Ecto neural progenitor cell (in vitro differentiated cells): Measurements from ENCODE around the gene CCR3.

Source experiments
- DNase-seq: peaks from one replicate; pipeline ENCODE4 v3.0.0-alpha.2; 2018; ENCODE audit warnings: low spot score

Gene CCR3

DNA sequence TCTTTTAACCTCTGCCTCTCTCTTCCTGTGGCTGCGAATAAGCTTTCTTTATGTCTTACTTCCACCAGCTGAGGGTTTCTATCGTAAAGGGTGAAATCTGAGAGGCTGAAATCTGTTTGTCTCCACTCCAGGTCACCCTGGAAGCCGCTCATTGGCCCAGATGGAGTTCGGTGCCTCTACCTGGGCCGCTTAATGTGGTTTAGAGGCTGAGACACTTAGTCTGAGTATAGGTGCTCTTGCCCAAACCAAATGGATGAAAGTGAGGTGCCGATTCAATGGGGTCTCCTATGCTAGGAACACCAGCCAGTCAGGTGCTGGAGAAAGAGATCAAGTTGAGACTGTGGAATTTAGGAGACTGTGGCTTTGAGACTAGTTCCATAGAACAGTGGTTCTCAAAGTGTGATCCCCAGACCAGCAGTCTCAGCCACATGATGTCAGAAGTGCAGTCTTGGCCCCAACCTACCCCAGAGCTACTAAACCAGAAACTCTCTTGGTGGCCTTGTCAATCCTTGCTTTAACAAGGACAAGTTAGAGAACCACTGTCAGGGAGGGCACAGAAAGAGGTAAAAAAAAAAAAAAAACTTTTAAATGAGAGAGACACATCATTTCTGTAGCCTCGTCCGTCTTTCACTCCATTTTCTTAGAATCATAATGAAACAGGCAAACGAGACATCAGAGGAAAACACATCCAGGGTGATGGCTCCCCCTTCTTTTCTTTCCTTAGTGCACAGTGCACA is 56.8 kb downstream of the CCR3 start:
- no peak for DNase-seq

DNA sequence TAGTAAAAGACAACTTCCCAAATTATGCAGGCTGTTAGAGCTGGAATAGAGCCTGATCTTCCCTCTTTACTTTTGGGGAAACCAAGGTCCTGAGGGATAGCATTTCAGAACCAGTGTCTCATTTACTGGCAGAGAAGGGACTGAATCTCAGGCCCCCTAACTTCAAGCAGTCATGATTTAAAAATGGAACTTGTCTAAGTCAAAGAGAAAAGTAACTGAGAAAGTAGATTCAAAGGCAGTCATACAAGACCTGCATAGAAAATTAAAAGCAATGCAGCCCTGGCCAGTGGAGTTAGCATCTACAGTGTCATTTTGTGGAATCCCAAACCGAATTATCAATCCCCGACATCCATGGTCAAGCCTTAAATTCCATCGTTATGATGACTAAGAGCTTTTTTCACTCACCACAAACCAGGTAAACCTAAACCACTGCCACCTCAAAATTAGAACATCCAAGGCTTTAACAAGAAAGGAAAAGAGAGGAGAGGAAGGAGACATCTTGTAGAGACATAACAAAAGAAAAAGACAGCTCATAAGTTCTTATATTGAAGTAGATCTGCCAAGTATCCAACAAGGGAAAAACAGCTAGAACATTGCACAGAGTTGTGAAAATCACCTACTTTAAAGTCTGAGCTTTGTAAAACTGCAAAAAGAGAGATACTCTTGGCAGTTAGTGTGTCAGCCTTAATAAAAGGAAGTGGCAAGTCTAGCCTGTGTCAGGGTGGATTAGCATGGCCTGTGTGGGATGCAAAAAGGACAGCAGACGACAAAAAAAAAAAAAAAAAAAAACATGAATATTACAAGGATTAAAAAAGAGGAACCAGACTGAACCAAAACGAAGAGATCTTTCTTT is 57.6 kb downstream of the CCR3 start:
- DNase-seq = no peak

DNA sequence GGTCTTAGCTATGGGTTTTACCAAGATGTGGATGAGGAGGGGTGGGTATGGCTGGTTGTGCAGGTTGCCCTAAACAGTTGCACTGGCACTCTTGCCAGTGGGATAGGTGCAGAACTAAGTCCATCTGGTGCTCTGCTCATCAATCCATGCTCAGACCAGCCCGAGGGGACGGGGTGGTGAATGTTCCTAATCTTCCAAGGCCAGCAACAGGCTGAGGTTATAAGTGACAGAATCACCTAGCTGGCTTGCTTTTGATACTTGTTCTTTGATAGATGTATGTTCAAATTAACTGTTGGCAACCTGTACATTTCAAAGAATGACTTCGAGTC is 58.2 kb downstream of the CCR3 start:
- DNase-seq = no peak

DNA sequence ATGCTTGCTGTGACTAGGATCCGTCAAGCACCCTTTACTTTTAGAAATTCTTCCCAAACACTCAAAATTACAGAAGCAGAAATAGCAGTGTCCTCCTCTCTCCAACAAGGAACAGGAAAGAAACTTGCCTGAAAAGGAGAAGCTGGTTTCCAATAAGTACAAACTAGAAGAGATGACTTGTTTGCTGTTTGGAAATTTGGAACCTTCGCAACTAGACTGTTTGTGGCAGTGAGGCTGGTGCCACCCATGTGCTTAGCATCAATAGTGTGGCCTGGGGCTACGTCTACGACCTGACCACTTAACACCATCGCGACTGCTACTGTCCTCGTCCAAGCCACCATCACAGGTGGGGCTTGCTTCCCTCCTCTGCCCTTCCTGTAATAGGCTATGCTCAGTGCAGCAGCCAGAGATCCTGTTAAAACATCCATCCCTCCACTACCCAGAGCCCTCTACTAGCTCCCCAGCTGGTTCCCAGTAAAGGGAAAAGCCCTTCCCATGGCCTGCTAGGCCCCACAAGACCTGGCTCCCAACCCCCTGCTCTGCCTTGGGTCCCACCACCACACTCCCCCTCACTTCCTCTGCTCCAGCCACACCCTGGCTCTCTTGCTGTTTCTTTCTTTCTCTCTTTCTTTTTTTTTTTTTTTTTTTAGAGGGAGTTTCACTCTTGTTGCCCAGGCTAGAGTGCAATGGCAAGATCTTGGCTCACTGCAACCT is 59.0 kb downstream of the CCR3 start:
- DNase-seq = no peak

DNA sequence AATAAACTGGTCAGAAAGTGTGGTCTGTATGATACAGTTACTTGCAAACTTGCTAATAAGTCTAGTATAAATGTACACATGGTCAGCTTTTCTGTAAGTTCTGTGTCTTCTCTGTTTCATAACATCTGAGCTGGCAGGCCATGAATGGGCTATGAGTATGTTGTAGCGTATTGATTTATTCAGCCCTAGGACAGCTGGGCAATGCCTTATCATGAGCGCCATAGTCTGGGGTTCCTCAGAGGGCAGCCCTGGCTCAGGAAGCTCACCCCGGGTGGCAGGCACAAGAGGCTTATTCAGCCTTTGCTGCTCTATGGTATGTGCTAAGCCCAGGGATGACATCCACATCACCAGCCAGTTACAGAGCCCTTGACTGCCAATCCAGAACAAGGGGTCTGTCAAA is 61.0 kb downstream of the CCR3 start:
- DNase-seq = no peak

DNA sequence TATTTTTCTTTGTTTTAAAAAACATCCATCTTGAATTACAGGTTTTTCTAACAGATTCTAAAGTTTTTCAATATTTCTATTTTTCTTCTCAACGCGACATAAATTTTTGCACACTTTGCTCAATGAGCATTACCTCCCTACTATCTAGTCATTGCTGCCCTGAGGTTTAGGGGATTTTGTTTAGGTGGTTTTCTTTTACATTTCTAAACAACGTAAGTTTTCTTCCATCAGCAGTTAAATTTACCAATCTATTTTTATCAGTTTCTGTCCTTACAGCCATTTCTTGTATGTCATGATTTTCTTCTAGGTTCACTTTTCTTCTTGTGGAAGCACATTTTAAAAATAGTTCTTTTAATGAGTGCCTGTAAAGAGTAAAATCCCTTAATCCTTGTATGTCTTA is 62.5 kb downstream of the CCR3 start:
- DNase-seq = no peak

DNA sequence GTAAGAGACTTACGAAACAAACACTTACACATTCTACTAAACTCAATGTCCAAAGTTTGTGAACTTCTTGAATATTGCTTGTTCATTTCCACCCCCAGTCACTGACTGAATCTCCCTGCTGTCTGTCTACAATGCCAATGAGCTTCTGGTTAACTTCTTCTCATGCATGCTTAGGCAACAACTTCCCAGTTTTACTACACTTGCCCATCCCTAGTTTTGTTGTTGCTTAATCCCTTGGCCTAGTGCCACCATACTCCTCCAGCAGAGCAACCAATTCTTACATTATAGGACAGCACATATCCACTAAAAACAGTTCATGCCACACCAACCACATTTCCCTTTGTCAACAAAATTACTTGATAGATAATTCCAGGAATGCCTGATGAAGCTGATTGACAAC is 70.7 kb downstream of the CCR3 start:
- DNase-seq = no peak

DNA sequence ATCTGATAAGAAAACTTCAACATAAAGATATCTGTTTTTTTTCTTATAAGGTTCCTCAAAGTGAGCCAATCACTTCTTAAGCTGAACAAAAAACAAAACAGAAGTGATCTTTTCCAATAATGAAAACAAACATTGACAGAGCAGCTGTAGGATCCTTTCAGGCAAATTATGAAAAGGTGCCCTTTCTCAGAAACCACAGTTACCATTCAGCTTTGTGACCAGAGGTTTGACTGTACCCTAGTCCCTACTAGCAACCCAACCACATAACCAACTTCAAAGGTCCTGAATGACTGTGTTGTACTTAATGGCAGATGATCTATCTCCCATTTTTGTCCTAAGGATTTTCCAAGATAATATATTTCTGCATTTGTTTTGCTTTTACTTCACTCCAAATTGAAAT is 72.3 kb downstream of the CCR3 start:
- DNase-seq = no peak

DNA sequence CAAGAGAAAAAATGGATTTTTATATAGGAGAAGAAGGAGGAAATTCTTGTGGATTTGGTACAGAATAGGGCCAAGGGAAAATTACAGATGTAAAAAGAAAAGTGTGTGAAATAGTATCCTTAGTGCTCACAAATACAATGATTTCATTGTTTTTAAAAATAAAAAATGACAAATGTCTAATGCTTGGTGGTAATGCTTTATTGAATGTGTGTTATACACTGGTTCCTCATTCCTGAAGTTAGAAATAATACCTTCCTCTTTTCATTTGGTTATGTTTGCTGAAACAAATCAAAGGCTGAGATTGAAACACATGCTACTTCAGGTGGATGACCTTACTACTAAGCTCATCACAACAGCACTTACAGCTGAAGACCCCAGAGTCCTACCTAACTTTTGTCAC is 73.9 kb downstream of the CCR3 start:
- DNase-seq = no peak
